ENCODE results near the gene KCNK15. TPM values are rescaled to one million over a fixed set of nuclear protein-coding genes. Genes with fewer than 3 reads are reported as not detected.

The KCNK15 gene
- total and polyA plus RNA-seq, 5 experiments from 2014 or later, result not detected

DNA sequence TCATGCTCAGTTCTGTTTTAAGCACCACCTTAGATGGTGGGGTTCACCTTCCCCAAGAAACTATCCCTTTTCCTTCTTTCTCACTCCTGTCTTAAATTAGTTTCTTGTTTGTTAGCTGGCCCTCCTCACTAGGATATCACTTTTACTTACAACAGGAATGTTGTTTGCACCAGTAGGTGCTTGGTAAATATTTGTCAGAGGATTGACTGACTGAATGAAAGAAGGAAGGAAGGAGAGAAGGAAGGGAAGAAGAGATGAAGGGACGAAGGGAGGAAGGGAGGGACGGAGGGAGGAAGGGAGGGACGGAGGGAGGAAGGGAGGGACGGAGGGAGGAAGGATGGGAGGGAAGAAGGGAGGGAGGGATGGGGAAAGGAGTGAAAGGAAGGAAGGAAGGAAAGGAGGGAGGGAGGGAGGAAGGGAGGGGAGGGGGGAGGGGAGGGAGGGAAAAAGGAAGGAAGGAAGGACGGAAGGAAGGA is 505 bp upstream of the KCNK15 start:
- no peak for DNase-seq
- Mint-ChIP-seq H3K4me1 (peaks cover 6 to 23% (median 11%) of the 10 kb centered on the region in 4 donors), H3K9me3 (no peaks in the 10 kb centered on the region), H3K36me3 (no peaks in the 10 kb centered on the region), H3K27ac (peak overlapping the region in 4 of 10 donors; percentile 7 to 76 (median 19)), H3K27me3 (peaks cover 15 to 40% (median 37%) of the 10 kb centered on the region in 5 donors), H3K4me3 (peak overlapping the region; percentile 55 to 87 (median 76))
- ATAC-seq, result no peak
- POLR2A ChIA-PET, result no interaction called here

DNA sequence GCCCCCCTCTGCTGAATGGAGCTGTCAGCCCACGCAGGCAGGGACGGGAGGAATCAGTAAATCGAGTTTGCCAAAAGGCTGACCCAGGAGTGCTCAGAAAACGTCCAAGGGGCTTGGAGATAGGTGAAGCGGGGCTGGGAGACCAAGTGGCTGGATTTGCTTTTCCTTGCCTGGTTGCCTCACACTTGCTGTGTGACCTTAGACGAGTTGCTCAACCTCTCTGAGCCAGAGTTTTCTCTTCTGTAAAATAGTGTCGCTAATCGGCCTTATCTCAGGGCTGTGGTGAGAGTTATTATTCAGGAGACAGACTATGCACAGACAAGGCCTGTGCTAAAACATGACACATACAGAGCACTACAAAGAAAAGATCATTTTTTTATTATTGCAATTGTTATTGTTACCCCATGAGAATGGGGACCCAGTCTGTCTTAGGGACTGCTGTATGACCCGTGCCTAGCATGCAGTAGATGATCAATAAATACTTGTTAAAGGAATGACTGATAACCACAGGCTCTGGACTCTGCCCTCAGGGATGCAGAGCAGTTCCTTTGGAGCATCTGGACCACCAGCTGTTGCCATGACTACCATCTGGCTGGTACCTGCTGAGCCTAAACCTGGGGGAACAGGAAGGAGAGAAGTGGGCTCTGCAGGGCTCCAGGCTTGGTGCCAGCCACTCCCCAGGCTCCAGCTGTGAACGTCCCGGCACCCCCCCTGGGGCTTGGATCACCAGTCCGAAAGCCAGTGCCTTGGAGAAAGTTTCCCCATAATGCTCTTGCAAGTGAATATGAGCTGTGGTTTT is 901 bp downstream of the KCNK15 start:
- DNase-seq (no peak), ATAC-seq (no peak)
- peak overlapping the region; percentile 55 to 84 (median 74) for H3K4me3 Mint-ChIP-seq
- H3K27me3 Mint-ChIP-seq, result peaks cover 19 to 48% (median 37%) of the 10 kb centered on the region in 5 donors
- H3K4me1 Mint-ChIP-seq, result peaks cover 6 to 23% (median 13%) of the 10 kb centered on the region in 4 donors
- no peaks in the 10 kb centered on the region for H3K9me3 Mint-ChIP-seq
- peak overlapping the region in 2 of 10 donors; percentile 3 to 7 for H3K27ac Mint-ChIP-seq
- H3K36me3 Mint-ChIP-seq, result no peaks in the 10 kb centered on the region
- POLR2A ChIA-PET, result interaction anchor here (0.7 kb wide), 1 partner anchor 122 kb away, joined by 3 read pairs; no protein-coding TSS in a partner anchor

DNA sequence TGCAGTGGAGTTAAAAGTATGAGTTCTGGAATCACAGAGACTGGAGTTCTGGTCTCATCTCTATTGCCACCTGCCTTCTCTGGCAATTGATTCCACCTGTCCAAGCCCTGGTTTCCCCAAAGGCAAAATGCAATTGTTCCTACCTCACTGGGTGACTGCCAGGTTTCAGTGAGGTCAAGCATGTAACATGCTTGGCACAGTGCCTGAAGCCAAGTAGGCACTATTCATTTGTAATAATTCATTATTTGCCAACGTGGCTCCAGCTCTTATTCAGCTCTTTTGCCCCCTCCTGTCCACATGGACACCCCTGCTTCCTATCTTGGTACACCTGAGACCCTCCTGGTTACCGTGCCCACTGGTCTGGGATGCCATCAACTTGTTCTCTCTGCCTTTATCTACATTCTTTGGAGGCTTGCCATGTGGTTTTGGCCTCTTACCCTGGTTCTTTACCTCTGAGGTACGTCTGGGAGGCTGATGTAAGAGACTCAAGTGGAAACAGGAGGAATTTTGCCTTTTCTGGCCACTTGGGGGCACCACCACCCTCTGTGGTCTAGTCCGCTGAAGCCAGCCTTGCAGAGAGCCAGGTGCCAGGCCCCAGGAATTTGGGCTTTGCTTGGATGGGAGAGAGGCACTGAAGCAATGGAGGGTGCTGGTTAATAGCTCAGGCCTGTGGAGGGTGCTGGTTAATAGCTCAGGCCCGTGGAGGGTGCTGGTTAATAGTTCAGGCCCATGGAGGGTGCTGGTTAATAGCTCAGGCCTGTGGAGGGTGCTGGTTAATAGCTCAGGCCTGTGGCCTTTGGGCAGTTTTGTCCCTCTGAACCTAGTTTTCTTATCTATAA is 1.7 kb downstream of the KCNK15 start:
- POLR2A ChIA-PET, result interaction anchor here (1.0 kb wide), 1 partner anchor 124 kb away, joined by 3 read pairs; no protein-coding TSS in a partner anchor
- Mint-ChIP-seq H3K27me3 (peaks cover 19 to 49% (median 37%) of the 10 kb centered on the region in 5 donors), H3K36me3 (no peaks in the 10 kb centered on the region), H3K9me3 (no peaks in the 10 kb centered on the region), H3K4me3 (peak overlapping the region in 9 of 10 donors; percentile 10 to 83 (median 67)), H3K4me1 (peaks cover 6 to 23% (median 13%) of the 10 kb centered on the region in 4 donors), H3K27ac (peak overlapping the region in 3 of 10 donors; percentile 5 to 37 (median 32))
- DNase-seq (peak; percentile 31 to 79 (median 46)), ATAC-seq (peak; percentile 50 to 59)

GRCh38 chr20:44748005-44748370 is 2.3 kb downstream of the KCNK15 start:
- POLR2A ChIA-PET, result interaction anchor here (1.0 kb wide), 1 partner anchor 124 kb away, joined by 3 read pairs; no protein-coding TSS in a partner anchor
- H3K36me3 Mint-ChIP-seq, result no peaks in the 10 kb centered on the region
- peaks cover 19 to 47% (median 37%) of the 10 kb centered on the region in 5 donors for H3K27me3 Mint-ChIP-seq
- peak overlapping the region in 2 of 10 donors; percentile 18 to 51 for H3K4me3 Mint-ChIP-seq
- no peak overlapping the region for H3K27ac Mint-ChIP-seq
- H3K9me3 Mint-ChIP-seq, result no peaks in the 10 kb centered on the region
- ATAC-seq, result no peak
- no peak for DNase-seq
- H3K4me1 Mint-ChIP-seq, result peaks cover 6 to 23% (median 13%) of the 10 kb centered on the region in 4 donors

DNA sequence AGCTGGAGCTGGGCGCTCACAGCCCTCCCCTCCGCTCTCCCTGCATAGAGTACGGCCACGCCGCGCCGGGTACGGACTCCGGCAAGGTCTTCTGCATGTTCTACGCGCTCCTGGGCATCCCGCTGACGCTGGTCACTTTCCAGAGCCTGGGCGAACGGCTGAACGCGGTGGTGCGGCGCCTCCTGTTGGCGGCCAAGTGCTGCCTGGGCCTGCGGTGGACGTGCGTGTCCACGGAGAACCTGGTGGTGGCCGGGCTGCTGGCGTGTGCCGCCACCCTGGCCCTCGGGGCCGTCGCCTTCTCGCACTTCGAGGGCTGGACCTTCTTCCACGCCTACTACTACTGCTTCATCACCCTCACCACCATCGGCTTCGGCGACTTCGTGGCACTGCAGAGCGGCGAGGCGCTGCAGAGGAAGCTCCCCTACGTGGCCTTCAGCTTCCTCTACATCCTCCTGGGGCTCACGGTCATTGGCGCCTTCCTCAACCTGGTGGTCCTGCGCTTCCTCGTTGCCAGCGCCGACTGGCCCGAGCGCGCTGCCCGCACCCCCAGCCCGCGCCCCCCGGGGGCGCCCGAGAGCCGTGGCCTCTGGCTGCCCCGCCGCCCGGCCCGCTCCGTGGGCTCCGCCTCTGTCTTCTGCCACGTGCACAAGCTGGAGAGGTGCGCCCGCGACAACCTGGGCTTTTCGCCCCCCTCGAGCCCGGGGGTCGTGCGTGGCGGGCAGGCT is 4.6 kb downstream of the KCNK15 start:
- peak in 1 of 10 donors; percentile 37 for DNase-seq
- POLR2A ChIA-PET, result no interaction called here
- H3K4me1 Mint-ChIP-seq, result peaks cover 3 to 18% (median 12%) of the 10 kb centered on the region in 4 donors

DNA sequence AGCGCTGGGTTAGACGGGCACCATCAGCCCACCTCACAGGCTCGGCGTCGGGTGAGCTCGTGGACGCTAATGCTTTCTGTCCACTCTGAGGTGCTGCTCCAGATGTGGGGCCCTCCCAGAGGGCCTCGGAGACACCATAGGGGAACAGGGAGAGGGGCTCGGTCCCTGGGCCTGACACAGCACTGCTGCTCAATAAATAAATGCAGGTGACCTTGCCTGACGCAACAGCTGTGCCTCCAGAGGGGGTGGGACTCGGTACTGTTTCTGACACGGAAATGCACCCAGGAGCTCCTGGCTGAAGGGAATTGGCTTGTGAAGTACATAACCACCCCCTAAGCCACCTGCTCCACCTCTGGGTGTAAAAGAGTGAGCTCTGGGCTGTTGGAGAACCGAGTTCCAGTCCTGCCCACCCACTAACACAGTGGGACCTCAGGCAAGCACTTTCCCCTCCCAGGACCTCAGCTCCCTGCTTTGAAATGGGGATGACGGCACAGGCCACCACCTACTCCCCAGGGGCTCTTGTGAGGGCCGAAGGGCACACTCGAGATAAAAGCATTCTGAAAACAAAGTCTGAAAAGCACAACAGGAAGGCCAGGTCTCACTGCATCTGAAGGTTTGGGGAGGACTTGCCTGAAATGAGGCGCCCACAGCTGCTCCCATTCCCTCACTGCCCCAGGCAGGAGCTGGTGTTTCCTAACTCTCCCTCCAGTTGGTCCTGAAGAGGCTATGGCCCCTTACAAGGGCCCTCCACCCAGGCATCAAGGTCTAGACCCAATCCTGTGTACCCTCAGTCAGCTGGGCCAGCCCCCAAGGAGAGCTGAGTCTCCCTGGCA is 6.7 kb downstream of the KCNK15 start:
- H3K27ac Mint-ChIP-seq, result no peak overlapping the region
- H3K36me3 Mint-ChIP-seq, result no peaks in the 10 kb centered on the region
- POLR2A ChIA-PET, result no interaction called here
- H3K9me3 Mint-ChIP-seq, result no peaks in the 10 kb centered on the region
- ATAC-seq (no peak), DNase-seq (no peak)
- H3K4me1 Mint-ChIP-seq, result peaks cover 2 to 7% (median 3%) of the 10 kb centered on the region in 4 donors
- no peak overlapping the region for H3K4me3 Mint-ChIP-seq
- H3K27me3 Mint-ChIP-seq, result peaks cover 10 to 33% (median 25%) of the 10 kb centered on the region in 5 donors

More for the DNA sequence above, 4.6 kb downstream of the KCNK15 start:
- no peaks in the 10 kb centered on the region for H3K36me3 Mint-ChIP-seq
- peaks cover 15 to 45% (median 29%) of the 10 kb centered on the region in 5 donors for H3K27me3 Mint-ChIP-seq
- no peaks in the 10 kb centered on the region for H3K9me3 Mint-ChIP-seq
- peak overlapping the region in 1 of 10 donors; percentile 30 for H3K4me3 Mint-ChIP-seq
- ATAC-seq, result peak in 1 of 2 donors; percentile 30
- no peak overlapping the region for H3K27ac Mint-ChIP-seq

GRCh38 chr20:44754554-44754953 is 8.9 kb downstream of the KCNK15 start:
- POLR2A ChIA-PET, result no interaction called here
- no peak for ATAC-seq
- DNase-seq, result no peak

DNA sequence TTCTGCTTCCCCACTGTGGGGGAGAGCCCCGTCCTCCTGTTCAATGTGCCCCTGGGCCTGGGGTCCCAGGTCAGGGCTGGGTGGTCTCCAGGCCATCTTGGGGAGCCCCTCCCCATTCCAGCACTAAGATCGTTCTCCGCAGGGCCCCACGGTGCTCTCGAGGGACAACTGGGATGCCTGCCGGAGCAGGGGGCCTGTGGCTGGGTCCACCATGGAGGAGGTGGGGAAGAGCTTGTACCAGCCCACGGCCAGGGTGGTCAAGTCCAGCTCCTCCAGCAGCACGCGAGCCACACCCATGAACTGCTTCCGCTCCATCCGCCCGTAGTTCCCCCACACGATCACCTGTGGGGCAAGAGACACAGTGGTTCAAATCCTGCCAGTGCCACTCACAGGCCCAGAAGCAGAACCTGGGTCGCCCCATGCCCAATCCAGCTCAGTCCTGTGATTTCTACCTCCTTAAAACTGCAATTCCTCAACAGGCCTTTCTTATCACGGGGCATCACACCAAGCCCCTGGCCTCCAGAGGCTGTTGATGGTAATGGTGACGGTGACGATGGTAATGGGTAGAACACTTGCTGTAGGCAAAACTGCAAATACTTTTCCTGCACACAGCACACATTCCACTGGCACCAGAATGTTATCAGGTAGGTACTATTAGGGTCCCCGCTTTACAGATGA is 10.5 kb downstream of the KCNK15 start:
- H3K4me1 Mint-ChIP-seq, result peaks cover 0 to under 1% (median 0%) of the 10 kb centered on the region in 4 donors
- no peak overlapping the region for H3K27ac Mint-ChIP-seq
- POLR2A ChIA-PET, result no interaction called here
- ATAC-seq (no peak), DNase-seq (no peak)
- no peaks in the 10 kb centered on the region for H3K36me3 Mint-ChIP-seq
- no peak overlapping the region for H3K4me3 Mint-ChIP-seq
- H3K9me3 Mint-ChIP-seq, result no peaks in the 10 kb centered on the region
- H3K27me3 Mint-ChIP-seq, result peaks cover 0 to 16% (median 7%) of the 10 kb centered on the region in 5 donors

More at GRCh38 chr20:44754554-44754953, 8.9 kb downstream of the KCNK15 start:
- Mint-ChIP-seq H3K9me3 (no peaks in the 10 kb centered on the region), H3K4me1 (peaks cover 0 to 4% (median 0%) of the 10 kb centered on the region in 4 donors), H3K27ac (no peak overlapping the region), H3K36me3 (no peaks in the 10 kb centered on the region), H3K27me3 (peaks cover 4 to 20% (median 9%) of the 10 kb centered on the region in 5 donors), H3K4me3 (no peak overlapping the region)

DNA sequence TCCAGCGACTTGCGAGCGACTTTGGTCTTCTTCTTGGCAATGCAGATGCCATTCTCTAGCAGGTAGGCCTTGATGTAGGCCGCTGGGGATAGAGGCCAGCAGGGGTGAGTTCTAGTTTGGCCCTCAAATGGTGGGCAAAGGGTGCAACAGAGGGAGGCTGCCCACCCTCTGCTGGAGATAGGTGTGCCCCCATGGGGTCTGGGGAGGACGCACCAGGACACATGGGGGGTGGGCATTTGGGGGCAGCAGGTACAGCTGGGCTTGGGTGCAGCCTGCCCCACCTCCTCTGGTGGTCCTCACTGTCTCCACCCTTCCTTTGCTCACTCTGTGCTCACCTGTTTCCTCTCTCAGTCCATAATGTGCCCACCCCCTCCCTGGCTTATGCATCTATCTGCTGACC is 11.3 kb downstream of the KCNK15 start:
- H3K9me3 Mint-ChIP-seq, result no peaks in the 10 kb centered on the region
- no peak for ATAC-seq
- H3K27ac Mint-ChIP-seq, result no peak overlapping the region
- H3K4me3 Mint-ChIP-seq, result no peak overlapping the region
- H3K4me1 Mint-ChIP-seq, result no peaks in the 10 kb centered on the region
- DNase-seq, result no peak
- POLR2A ChIA-PET, result no interaction called here
- H3K27me3 Mint-ChIP-seq, result peaks cover 0 to 11% (median 4%) of the 10 kb centered on the region in 5 donors
- H3K36me3 Mint-ChIP-seq, result no peaks in the 10 kb centered on the region

- Mint-ChIP-seq H3K27ac (no peak overlapping the region), H3K4me1 (no peaks in the 10 kb centered on the region), H3K9me3 (no peaks in the 10 kb centered on the region), H3K27me3 (peaks cover 0 to 11% (median 4%) of the 10 kb centered on the region in 5 donors), H3K36me3 (no peaks in the 10 kb centered on the region), H3K4me3 (no peak overlapping the region)
- DNase-seq, result no peak
- POLR2A ChIA-PET, result no interaction called here
- no peak for ATAC-seq
Measured at GRCh38 chr20:44758247-44759101, 12.8 kb downstream of the KCNK15 start.

Measured in naive thymus-derived CD8-positive, alpha-beta T cell (primary cell).